Measurements from ENCODE around the gene PDZRN3. TPM values are rescaled to one million over a fixed set of nuclear protein-coding genes. Genes with fewer than 3 reads are reported as not detected.

The PDZRN3 gene
- total RNA-seq, 1 experiment from 2014 or later = not detected

GRCh38 chr3:73447111-73447510 lies 177.6 kb downstream of the PDZRN3 start:
- intact Hi-C loops (cut with micrococcal nuclease; ENCODE audit: unreplicated experiment) = no loop called here
- BruUV-seq (replicated peaks) = no TSS peak
- H3K9me3 ChIP-seq (ENCODE audit: control insufficient read depth, insufficient read depth, low read depth, low read length) = no peaks in the 10 kb centered on the region
- no peaks in the 10 kb centered on the region for H3K4me1 ChIP-seq (ENCODE audit: control insufficient read depth, insufficient read depth, low read length)
- H3K4me3 ChIP-seq (ENCODE audit: low read depth in 2 of 2, low read length in 2 of 2) = no peak overlapping the region
- H3K36me3 ChIP-seq (ENCODE audit: control insufficient read depth, insufficient read depth, low read length) = no peaks in the 10 kb centered on the region
- H3K27me3 ChIP-seq (ENCODE audit: control insufficient read depth, insufficient read depth, low read length) = no peaks in the 10 kb centered on the region
- ATAC-seq (no peak), DNase-seq (ENCODE audit: low read depth, low spot score) (no peak)
- ChIA-PET POLR2A (no interaction called here), CTCF (no interaction called here)
- TF ChIP-seq POLR2AphosphoS5 (IDR thresholded peaks at IDR 0.05; ENCODE audit: low read depth, low read length) = no peak
- H3K27ac ChIP-seq (ENCODE audit: low read length) = no peak overlapping the region
- in situ Hi-C loops (cut with HindIII; ENCODE audit: low pct_unique_long_range_greater_than_20kb, low sequenced_read_pairs) = no loop called here

GRCh38 chr3:73446467-73447110 lies 178.2 kb downstream of the PDZRN3 start:
- ChIA-PET POLR2A (no interaction called here), CTCF (no interaction called here)
- intact Hi-C loops (cut with micrococcal nuclease; ENCODE audit: unreplicated experiment) = no loop called here
- H3K4me1 ChIP-seq (ENCODE audit: control insufficient read depth, insufficient read depth, low read length) = no peaks in the 10 kb centered on the region
- DNase-seq (ENCODE audit: low read depth, low spot score) = no peak
- no peak for TF ChIP-seq TCF7L2 (IDR thresholded peaks at IDR 0.05; ENCODE audit: low read depth, low read length)
- TF ChIP-seq POLR2AphosphoS5 (IDR thresholded peaks at IDR 0.05; ENCODE audit: low read depth, low read length) = no peak
- TF ChIP-seq, protein P1, sequence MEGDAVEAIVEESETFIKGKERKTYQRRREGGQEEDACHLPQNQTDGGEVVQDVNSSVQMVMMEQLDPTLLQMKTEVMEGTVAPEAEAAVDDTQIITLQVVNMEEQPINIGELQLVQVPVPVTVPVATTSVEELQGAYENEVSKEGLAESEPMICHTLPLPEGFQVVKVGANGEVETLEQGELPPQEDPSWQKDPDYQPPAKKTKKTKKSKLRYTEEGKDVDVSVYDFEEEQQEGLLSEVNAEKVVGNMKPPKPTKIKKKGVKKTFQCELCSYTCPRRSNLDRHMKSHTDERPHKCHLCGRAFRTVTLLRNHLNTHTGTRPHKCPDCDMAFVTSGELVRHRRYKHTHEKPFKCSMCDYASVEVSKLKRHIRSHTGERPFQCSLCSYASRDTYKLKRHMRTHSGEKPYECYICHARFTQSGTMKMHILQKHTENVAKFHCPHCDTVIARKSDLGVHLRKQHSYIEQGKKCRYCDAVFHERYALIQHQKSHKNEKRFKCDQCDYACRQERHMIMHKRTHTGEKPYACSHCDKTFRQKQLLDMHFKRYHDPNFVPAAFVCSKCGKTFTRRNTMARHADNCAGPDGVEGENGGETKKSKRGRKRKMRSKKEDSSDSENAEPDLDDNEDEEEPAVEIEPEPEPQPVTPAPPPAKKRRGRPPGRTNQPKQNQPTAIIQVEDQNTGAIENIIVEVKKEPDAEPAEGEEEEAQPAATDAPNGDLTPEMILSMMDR (IDR thresholded peaks at IDR 0.05) = no peak
- TF ChIP-seq REST (IDR thresholded peaks at IDR 0.05; ENCODE audit: insufficient read depth in 1 of 2, low read depth in 2 of 2, low read length in 1 of 2) = no peak
- no peak for TF ChIP-seq SIN3A (IDR thresholded peaks at IDR 0.05; ENCODE audit: borderline replicate concordance, insufficient read depth, low read depth, low read length)
- H3K27ac ChIP-seq (ENCODE audit: low read length) = no peak overlapping the region
- no TSS peak for BruUV-seq (replicated peaks)
- H3K36me3 ChIP-seq (ENCODE audit: control insufficient read depth, insufficient read depth, low read length) = no peaks in the 10 kb centered on the region
- no peak for ATAC-seq
- H3K4me3 ChIP-seq (ENCODE audit: low read depth in 2 of 2, low read length in 2 of 2) = no peak overlapping the region
- H3K9me3 ChIP-seq (ENCODE audit: control insufficient read depth, insufficient read depth, low read depth, low read length) = no peaks in the 10 kb centered on the region
- H3K27me3 ChIP-seq (ENCODE audit: control insufficient read depth, insufficient read depth, low read length) = no peaks in the 10 kb centered on the region
- in situ Hi-C loops (cut with HindIII; ENCODE audit: low pct_unique_long_range_greater_than_20kb, low sequenced_read_pairs) = no loop called here

DNA sequence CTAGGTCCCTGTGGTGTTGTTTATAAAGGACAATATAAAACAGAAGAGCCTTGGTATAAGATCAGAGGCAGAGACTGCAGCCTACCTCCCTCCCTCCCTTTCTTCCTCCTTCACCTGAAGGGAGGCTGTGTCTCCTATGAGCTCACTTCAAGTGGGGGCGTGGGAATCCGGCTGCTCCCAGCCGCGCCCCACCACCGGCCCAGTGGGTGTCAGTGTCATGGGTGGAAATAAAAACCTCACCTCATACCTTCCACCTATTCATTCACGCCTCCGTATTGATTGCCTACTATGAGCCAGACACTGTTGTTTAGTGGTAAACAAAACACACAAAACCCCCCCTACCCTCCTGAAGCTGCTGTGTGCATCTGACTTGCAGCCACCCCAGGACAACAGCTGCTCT lies 181.9 kb downstream of the PDZRN3 start:
- Histone ChIP-seq H3K27me3 (ENCODE audit: control insufficient read depth, insufficient read depth, low read length) (no peaks in the 10 kb centered on the region), H3K4me3 (ENCODE audit: low read depth in 2 of 2, low read length in 2 of 2) (no peak overlapping the region)
- CTCF ChIA-PET = no interaction called here

More for the DNA sequence above, 181.9 kb downstream of the PDZRN3 start:
- ATAC-seq (no peak), DNase-seq (ENCODE audit: low read depth, low spot score) (no peak)
- no peaks in the 10 kb centered on the region for H3K9me3 ChIP-seq (ENCODE audit: control insufficient read depth, insufficient read depth, low read depth, low read length)
- no peaks in the 10 kb centered on the region for H3K4me1 ChIP-seq (ENCODE audit: control insufficient read depth, insufficient read depth, low read length)
- H3K27ac ChIP-seq (ENCODE audit: low read length) = no peak overlapping the region
- in situ Hi-C loops (cut with HindIII; ENCODE audit: low pct_unique_long_range_greater_than_20kb, low sequenced_read_pairs) = no loop called here
- H3K36me3 ChIP-seq (ENCODE audit: control insufficient read depth, insufficient read depth, low read length) = no peaks in the 10 kb centered on the region
- intact Hi-C loops (cut with micrococcal nuclease; ENCODE audit: unreplicated experiment) = no loop called here
- TF ChIP-seq REST (IDR thresholded peaks at IDR 0.05; ENCODE audit: insufficient read depth in 1 of 2, low read depth in 2 of 2, low read length in 1 of 2) = no peak
- POLR2A ChIA-PET = interaction anchor here (0.7 kb wide), 1 partner anchor 12 kb away, joined by 3 read pairs; no protein-coding TSS in a partner anchor
- no TSS peak for BruUV-seq (replicated peaks)
